HFF-Myc (cell line): ENCODE data around the gene TRIM26.
A peak's percentile ranks its signal among the peaks of the same experiment; 100 is the strongest.

Source experiments
- DNase-seq: peaks from one replicate; pipeline ENCODE4 v3.0.0-alpha.2; 2011; ENCODE audit warnings: low read depth; ENCODE audit errors: extremely low read depth
- H3K4me3 ChIP-seq: replicated peaks from 2 replicates; pipeline ENCODE4 v1.5.1; 2011; ENCODE audit warnings: low read depth, mild to moderate bottlenecking, control low read depth, low read length
- TF ChIP-seq, protein P1 (sequence below): IDR thresholded peaks from 2 replicates; pipeline ENCODE4 v1.5.1; 2012; ENCODE audit warnings: mild to moderate bottlenecking, low read depth, low read length, control low read depth; ENCODE audit errors: missing control alignments

Gene TRIM26

GRCh38 chr6:30207619-30208295 is 5.4 kb downstream of the TRIM26 start:
- TF ChIP-seq, protein P1, sequence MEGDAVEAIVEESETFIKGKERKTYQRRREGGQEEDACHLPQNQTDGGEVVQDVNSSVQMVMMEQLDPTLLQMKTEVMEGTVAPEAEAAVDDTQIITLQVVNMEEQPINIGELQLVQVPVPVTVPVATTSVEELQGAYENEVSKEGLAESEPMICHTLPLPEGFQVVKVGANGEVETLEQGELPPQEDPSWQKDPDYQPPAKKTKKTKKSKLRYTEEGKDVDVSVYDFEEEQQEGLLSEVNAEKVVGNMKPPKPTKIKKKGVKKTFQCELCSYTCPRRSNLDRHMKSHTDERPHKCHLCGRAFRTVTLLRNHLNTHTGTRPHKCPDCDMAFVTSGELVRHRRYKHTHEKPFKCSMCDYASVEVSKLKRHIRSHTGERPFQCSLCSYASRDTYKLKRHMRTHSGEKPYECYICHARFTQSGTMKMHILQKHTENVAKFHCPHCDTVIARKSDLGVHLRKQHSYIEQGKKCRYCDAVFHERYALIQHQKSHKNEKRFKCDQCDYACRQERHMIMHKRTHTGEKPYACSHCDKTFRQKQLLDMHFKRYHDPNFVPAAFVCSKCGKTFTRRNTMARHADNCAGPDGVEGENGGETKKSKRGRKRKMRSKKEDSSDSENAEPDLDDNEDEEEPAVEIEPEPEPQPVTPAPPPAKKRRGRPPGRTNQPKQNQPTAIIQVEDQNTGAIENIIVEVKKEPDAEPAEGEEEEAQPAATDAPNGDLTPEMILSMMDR, result no peak
- DNase-seq, result no peak
- peak overlapping the region; percentile 0 for H3K4me3 ChIP-seq

DNA sequence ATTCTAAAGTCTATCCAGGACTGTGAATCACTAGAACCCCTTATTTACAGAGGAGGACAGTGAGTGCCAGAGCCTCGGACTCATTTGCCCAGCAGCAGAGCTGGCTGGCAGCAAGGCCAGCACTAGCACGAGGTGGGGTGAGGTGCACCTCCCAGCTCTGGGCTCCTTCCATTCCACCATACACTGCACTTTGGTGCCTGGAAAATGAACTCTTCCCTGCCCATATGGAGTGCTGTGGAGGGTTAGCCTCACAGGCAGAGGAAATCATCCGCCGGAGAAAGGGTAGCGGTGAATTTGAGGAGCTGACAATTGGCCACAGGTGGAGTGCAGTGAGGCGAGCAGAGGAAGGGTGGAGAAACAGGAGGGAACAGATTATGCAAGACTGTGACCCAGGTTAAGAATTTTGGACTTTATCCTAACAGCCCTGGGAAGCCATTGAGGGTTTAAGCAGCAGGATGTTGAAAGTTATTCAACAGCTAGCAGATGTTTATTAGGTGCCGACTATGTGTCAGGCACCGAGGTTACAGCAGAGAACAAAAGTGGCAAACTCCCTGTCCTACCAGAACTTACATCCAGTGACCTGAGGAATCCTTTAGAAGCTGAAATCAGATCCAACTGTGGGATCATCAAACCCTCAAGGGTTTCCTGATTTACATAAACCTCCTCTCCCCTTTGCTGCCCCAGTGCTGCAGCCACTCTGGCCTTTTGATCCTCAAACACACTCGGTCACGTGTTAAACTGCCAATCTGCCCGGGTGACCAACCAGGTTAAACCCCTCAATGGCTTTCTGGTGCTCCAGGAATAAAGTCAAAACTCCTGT is 6.2 kb downstream of the TRIM26 start:
- TF ChIP-seq, protein P1, result no peak
- DNase-seq, result peak; percentile 52
- H3K4me3 ChIP-seq, result peak overlapping the region; percentile 13; the same call in 1 of the 2 replicates

- DNase-seq, result no peak
Measured at GRCh38 chr6:30206152-30206551, 7.1 kb downstream of the TRIM26 start.

GRCh38 chr6:30204116-30204515 is 9.1 kb downstream of the TRIM26 start:
- H3K4me3 ChIP-seq, result no peak overlapping the region
- TF ChIP-seq, protein P1, result no peak

More at GRCh38 chr6:30206152-30206551, 7.1 kb downstream of the TRIM26 start:
- TF ChIP-seq, protein P1, result no peak
- H3K4me3 ChIP-seq, result no peak overlapping the region

DNA sequence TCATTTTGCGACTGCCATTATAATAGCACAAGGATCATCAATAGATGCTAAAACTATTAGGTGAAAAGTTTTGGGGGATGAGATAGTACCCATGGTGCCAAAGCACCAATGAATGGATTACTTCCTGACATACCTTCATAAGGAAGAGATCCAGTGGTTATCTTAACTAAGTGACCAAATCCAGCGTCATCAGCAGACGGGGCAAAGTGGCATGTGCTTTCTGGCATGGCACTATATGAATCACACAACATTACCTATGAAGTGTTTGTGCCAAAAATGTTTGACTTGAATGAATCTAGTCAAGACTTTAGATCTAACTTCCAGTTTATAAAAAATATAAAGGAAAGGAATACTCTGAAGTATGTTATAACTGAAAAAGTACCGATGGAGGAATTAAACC is 10.8 kb downstream of the TRIM26 start:
- TF ChIP-seq, protein P1, result no peak
- no peak for DNase-seq
- H3K4me3 ChIP-seq, result no peak overlapping the region

More at GRCh38 chr6:30204116-30204515, 9.1 kb downstream of the TRIM26 start:
- no peak for DNase-seq

DNA sequence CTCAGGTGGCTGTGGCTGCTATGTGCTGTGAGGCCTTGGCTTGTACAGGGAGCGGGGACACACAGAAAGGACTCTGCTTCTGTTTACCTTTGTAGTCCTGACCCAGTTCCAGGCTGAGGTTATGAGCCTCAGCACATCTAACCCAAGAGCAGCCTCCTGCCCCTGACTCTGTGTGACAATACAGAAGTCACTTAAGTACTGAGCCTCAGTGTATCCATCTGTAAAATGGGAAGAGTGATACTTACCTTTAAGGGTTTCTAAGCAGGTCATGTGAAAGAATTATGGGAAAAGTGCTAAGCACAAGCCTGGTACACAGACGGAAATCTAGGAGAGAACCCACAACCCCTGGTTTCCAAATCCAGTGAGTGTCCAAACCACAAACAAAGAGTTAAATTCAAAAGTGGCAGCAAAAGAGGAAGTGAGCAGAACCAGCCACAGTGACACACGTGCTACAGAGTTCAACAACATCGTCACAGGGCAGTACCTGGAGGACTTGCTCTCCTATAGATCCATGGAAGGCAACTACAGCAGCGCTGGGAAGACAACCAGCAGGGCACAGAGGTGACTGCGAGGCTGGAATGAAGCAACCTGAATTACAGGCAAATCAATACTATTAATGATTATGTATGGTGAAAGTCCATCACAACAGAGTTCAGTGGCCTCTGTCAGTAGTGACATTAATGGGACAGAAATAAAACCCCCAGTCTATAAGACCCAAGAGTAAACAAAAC is 12.5 kb downstream of the TRIM26 start:
- TF ChIP-seq, protein P1, result no peak
- DNase-seq, result no peak
- H3K4me3 ChIP-seq, result no peak overlapping the region
